Stomach (tissue), 9 donors: Measurements from ENCODE around the gene KLHL14. TPM values are rescaled to one million over a fixed set of nuclear protein-coding genes. Genes with fewer than 3 reads are reported as not detected.

ENCODE experiments used
- DNase-seq, 2 donors: peaks; one replicate each; pipeline versions ENCODE4 v3.0.0 to v3.0.0-alpha.2; 2013 to 2019
- H3K27ac ChIP-seq, 5 donors: fragments of 200-600 bp in 4 of 5; sonication (generic) in 4 of 5; one replicate each; pipeline ENCODE4 v1.5.1; 2013 to 2019; ENCODE audit warnings: mild to moderate bottlenecking in 1 of 5, moderate library complexity in 1 of 5
- H3K27me3 ChIP-seq, 3 donors: fragments of 200-600 bp; sonication (generic); one replicate each; pipeline ENCODE4 v1.5.1; 2017 to 2019; ENCODE audit warnings: mixed run types in 1 of 3
- H3K36me3 ChIP-seq, 4 donors: fragments of 200-600 bp; sonication (generic); 1 replicate in 3 of 4; 2 replicates in 1 of 4; pipeline ENCODE4 v1.5.1; 2016 to 2019
- H3K4me1 ChIP-seq, 4 donors: fragments of 200-600 bp; sonication (generic); one replicate each; pipeline ENCODE4 v1.5.1; 2016 to 2019
- H3K4me3 ChIP-seq, 4 donors: fragments of 200-600 bp; sonication (generic) in 3 of 4; one replicate each; pipeline ENCODE4 v1.5.1; 2016 to 2019; ENCODE audit warnings: mild to moderate bottlenecking in 1 of 4
- H3K9me3 ChIP-seq, 4 donors: fragments of 200-600 bp; sonication (generic); one replicate each; pipeline ENCODE4 v1.5.1; 2016 to 2019
- EP300 ChIP-seq: sonication (generic); formaldehyde crosslinking; IDR thresholded peaks from one replicate; pipeline ENCODE4 v1.6.1; 2017; ENCODE audit warnings: antibody characterized with exemption
- POLR2A ChIP-seq, 4 donors: fragments of 450-650 bp; IDR thresholded peaks; one replicate each; pipeline ENCODE4 v1.6.1; 2016; ENCODE audit warnings: antibody characterized with exemption in 4 of 4, control low read depth in 2 of 4, mild to moderate bottlenecking in 1 of 4, moderate library complexity in 1 of 4
- POLR2AphosphoS5 ChIP-seq, 3 donors: sonication (generic); formaldehyde crosslinking; IDR thresholded peaks; one replicate each; pipeline ENCODE4 v1.6.1; 2016; ENCODE audit warnings: antibody characterized with exemption in 3 of 3
- WGBS, 5 donors: extraction: QIAGEN DNeasy Blood & Tissue Kit in 3 of 5; methylation state at CpG; one replicate each; pipeline versions ENCODE4 v1.1.5 to v1.1.7; 2013 to 2018; 5-methylcytosine and 5-hydroxymethylcytosine counted together
- intact Hi-C: fragments of 100-400 bp; cut with DNase I; formaldehyde crosslinking; loops from one replicate; pipeline ENCODE4 v1.15.1; 2023; ENCODE audit warnings: low total_unique reads
- polyA plus RNA-seq, 3 donors: library from polyadenylated mRNA; stranded (reverse); fragments of 200-250 nt; gene quantifications; one replicate each; pipeline ENCODE4 v1.2.3, GENCODE V29; 2013
- total RNA-seq, 5 donors: library from RNA; depleted of rRNA; stranded (reverse); fragments of >200 nt; gene quantifications; one replicate each; pipeline versions ENCODE4 v1.1.0 to v1.2.3, GENCODE V29; 2014 to 2016
- TF ChIP-seq, protein P1 (sequence below), 7 experiments: fragments of 450-650 bp in 4 of 7; fragments of 200-600 bp in 3 of 7; sonication (generic) in 3 of 7; IDR thresholded peaks; one replicate each; pipeline ENCODE4 v1.5.1; 2016 to 2019; ENCODE audit warnings: antibody characterized with exemption in 7 of 7, control low read depth in 2 of 7, mild to moderate bottlenecking in 1 of 7
- donor health status: healthy with polysubstance abuse.
- donor health status: Bipolar disorder and iron deficiency.
- donor health status: healthy.

KLHL14 gene
- total and polyA plus RNA-seq, 8 donors, result 0.15 to 3.5 (median 0.41) TPM; not detected in 4

- Histone ChIP-seq H3K4me3 (no peak overlapping the region), H3K9me3 (no peaks in the 10 kb centered on the region), H3K27ac (no peak overlapping the region), H3K4me1 (no peaks in the 10 kb centered on the region), H3K27me3 (no peaks in the 10 kb centered on the region), H3K36me3 (no peaks in the 10 kb centered on the region)
- DNase-seq, result no peak
- intact Hi-C loops, result no loop called here
- TF ChIP-seq EP300, result no peak
- no peak for TF ChIP-seq POLR2AphosphoS5 (IDR thresholded peaks at IDR 0.05)
- TF ChIP-seq, protein P1, sequence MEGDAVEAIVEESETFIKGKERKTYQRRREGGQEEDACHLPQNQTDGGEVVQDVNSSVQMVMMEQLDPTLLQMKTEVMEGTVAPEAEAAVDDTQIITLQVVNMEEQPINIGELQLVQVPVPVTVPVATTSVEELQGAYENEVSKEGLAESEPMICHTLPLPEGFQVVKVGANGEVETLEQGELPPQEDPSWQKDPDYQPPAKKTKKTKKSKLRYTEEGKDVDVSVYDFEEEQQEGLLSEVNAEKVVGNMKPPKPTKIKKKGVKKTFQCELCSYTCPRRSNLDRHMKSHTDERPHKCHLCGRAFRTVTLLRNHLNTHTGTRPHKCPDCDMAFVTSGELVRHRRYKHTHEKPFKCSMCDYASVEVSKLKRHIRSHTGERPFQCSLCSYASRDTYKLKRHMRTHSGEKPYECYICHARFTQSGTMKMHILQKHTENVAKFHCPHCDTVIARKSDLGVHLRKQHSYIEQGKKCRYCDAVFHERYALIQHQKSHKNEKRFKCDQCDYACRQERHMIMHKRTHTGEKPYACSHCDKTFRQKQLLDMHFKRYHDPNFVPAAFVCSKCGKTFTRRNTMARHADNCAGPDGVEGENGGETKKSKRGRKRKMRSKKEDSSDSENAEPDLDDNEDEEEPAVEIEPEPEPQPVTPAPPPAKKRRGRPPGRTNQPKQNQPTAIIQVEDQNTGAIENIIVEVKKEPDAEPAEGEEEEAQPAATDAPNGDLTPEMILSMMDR (IDR thresholded peaks at IDR 0.05), result no peak
- no peak for TF ChIP-seq POLR2A (IDR thresholded peaks at IDR 0.05)
- 34 to 54% (median 45%) methylated on average over 3 of the region's 3 CpGs for WGBS, 5 donors
Observed at GRCh38 chr18:32698153-32698552, 74.7 kb downstream of the KLHL14 start.

DNA sequence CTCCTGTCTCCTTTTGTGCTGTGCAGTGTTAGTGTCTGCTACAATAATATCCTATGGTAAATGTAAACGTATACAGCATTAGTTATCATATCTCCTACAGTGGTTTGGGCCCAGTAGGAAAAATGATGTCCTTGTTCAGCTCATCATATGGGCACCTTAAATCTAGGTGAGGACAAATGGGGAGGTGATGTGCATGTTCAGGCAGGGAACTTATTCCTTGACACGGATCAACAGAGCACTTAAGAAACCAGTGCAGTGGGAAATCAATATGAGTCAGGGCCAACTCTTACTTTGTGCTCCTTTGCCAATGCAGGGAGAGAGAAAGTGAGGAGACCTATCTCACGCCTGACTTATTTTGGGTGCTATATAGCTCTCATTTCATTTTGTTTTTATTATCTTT is 76.4 kb downstream of the KLHL14 start:
- 80 to 92% (median 85%) methylated on average over 3 of the region's 3 CpGs for WGBS, 5 donors
- intact Hi-C loops, result no loop called here
- no peaks in the 10 kb centered on the region for H3K9me3 ChIP-seq

GRCh38 chr18:32695534-32695933 is 77.3 kb downstream of the KLHL14 start:
- no peak for TF ChIP-seq EP300
- TF ChIP-seq POLR2AphosphoS5 (IDR thresholded peaks at IDR 0.05), result no peak
- no peak for TF ChIP-seq POLR2A (IDR thresholded peaks at IDR 0.05)
- TF ChIP-seq, protein P1 (IDR thresholded peaks at IDR 0.05), result no peak
- 77 to 89% (median 79%) methylated on average over 3 of the region's 3 CpGs for WGBS, 5 donors

More for the DNA sequence above, 76.4 kb downstream of the KLHL14 start:
- H3K27me3 ChIP-seq, result no peaks in the 10 kb centered on the region
- no peak for DNase-seq
- H3K4me3 ChIP-seq, result no peak overlapping the region
- H3K27ac ChIP-seq, result no peak overlapping the region
- H3K4me1 ChIP-seq, result no peaks in the 10 kb centered on the region
- H3K36me3 ChIP-seq, result no peaks in the 10 kb centered on the region
- no peak for TF ChIP-seq EP300

GRCh38 chr18:32688821-32689220 is 84.0 kb downstream of the KLHL14 start:
- H3K27ac ChIP-seq, result no peak overlapping the region
- no peaks in the 10 kb centered on the region for H3K27me3 ChIP-seq
- no peak for DNase-seq
- H3K4me3 ChIP-seq, result no peak overlapping the region
- H3K4me1 ChIP-seq, result no peaks in the 10 kb centered on the region
- intact Hi-C loops, result no loop called here
- no peaks in the 10 kb centered on the region for H3K9me3 ChIP-seq
- TF ChIP-seq, protein P1 (IDR thresholded peaks at IDR 0.05), result no peak
- TF ChIP-seq EP300 (no peak), POLR2AphosphoS5 (IDR thresholded peaks at IDR 0.05) (no peak), POLR2A (IDR thresholded peaks at IDR 0.05) (no peak)
- no peaks in the 10 kb centered on the region for H3K36me3 ChIP-seq
- WGBS, 5 donors, result 88 to 100% (median 95%) methylated on average over 1 of the region's 1 CpG

More at GRCh38 chr18:32695534-32695933, 77.3 kb downstream of the KLHL14 start:
- H3K27ac ChIP-seq, result no peak overlapping the region
- H3K9me3 ChIP-seq, result no peaks in the 10 kb centered on the region
- H3K36me3 ChIP-seq, result no peaks in the 10 kb centered on the region
- no peak overlapping the region for H3K4me3 ChIP-seq
- intact Hi-C loops, result no loop called here
- H3K27me3 ChIP-seq, result no peaks in the 10 kb centered on the region
- no peak for DNase-seq
- no peaks in the 10 kb centered on the region for H3K4me1 ChIP-seq

DNA sequence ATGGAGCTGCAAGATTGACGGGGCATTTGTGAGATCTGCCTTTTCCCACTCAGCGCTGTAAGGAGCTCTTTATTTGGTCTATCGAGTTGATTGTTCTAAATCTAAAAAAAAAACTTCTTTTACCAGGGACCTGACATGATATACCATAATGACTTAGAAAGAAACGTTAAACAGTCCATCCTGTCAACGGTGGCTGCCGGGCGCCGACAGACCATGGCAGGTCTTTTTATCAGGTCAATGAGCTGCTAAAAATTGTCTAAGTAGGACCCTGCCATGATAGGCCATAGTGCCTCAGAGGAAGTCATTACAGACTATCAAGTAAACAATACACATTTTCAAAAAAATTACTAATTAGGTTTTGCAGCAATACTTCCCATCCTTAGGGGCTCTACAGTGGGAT is 87.9 kb downstream of the KLHL14 start:
- Histone ChIP-seq H3K9me3 (no peaks in the 10 kb centered on the region), H3K4me1 (no peaks in the 10 kb centered on the region), H3K4me3 (no peak overlapping the region), H3K36me3 (no peaks in the 10 kb centered on the region), H3K27ac (no peak overlapping the region), H3K27me3 (no peaks in the 10 kb centered on the region)
- no peak for DNase-seq
- WGBS, 5 donors, result 85 to 93% (median 88%) methylated on average over 8 of the region's 8 CpGs
- intact Hi-C loops, result no loop called here
- TF ChIP-seq EP300, result no peak
- TF ChIP-seq POLR2AphosphoS5 (IDR thresholded peaks at IDR 0.05), result no peak
- TF ChIP-seq, protein P1 (IDR thresholded peaks at IDR 0.05), result no peak
- TF ChIP-seq POLR2A (IDR thresholded peaks at IDR 0.05), result no peak
